H9 (cell line): ENCODE results near the gene LRP3. TPM values are rescaled to one million over a fixed set of nuclear protein-coding genes. Genes with fewer than 3 reads are reported as not detected.

Source experiments
- DNase-seq: peaks from one replicate; pipeline ENCODE4 v3.0.0-alpha.2; 2017
- H2AFZ ChIP-seq: one replicate; pipeline ENCODE4 v1.6.1; 2013; ENCODE audit warnings: mild to moderate bottlenecking, low read length, control low read depth, moderate library complexity
- H2AK5ac ChIP-seq: 2 replicates; pipeline ENCODE4 v1.6.1; 2013; ENCODE audit warnings: low read length, control low read depth, mixed read lengths; ENCODE audit not compliant: insufficient read length
- H2BK120ac ChIP-seq: one replicate; pipeline ENCODE4 v1.6.1; 2013; ENCODE audit warnings: low read depth, mild to moderate bottlenecking, low read length, control low read depth, inconsistent platforms; ENCODE audit not compliant: poor library complexity, severe bottlenecking
- H2BK12ac ChIP-seq: 2 replicates; pipeline ENCODE4 v1.6.1; 2013; ENCODE audit warnings: low read length, control low read depth, mixed read lengths, low read depth; ENCODE audit not compliant: insufficient read length
- H2BK15ac ChIP-seq: 2 replicates; pipeline ENCODE4 v1.6.1; 2013; ENCODE audit warnings: low read depth, low read length, control low read depth
- H2BK20ac ChIP-seq: one replicate; pipeline ENCODE4 v1.6.1; 2013; ENCODE audit warnings: low read depth, mild to moderate bottlenecking, low read length, control low read depth, inconsistent platforms; ENCODE audit not compliant: poor library complexity, severe bottlenecking
- H2BK5ac ChIP-seq: 2 replicates; pipeline ENCODE4 v1.6.1; 2013; ENCODE audit warnings: low read length, control low read depth, mixed read lengths; ENCODE audit not compliant: insufficient read length
- H3K14ac ChIP-seq: 2 replicates; pipeline ENCODE4 v1.6.1; 2013; ENCODE audit warnings: low read length, control low read depth; ENCODE audit not compliant: insufficient read depth
- H3K18ac ChIP-seq: 2 replicates; pipeline ENCODE4 v1.6.1; 2013; ENCODE audit warnings: low read depth, mild to moderate bottlenecking, mixed read lengths, low read length, control low read depth; ENCODE audit not compliant: insufficient read length
- H3K23ac ChIP-seq: 2 replicates; pipeline ENCODE4 v1.6.1; 2013; ENCODE audit warnings: low read length, control low read depth, mixed read lengths, low read depth; ENCODE audit not compliant: insufficient read length
- H3K23me2 ChIP-seq: 2 replicates; pipeline ENCODE4 v1.6.1; 2013; ENCODE audit warnings: low read depth, mild to moderate bottlenecking, mixed read lengths, low read length, control low read depth; ENCODE audit not compliant: insufficient read length, poor library complexity, severe bottlenecking
- H3K27ac ChIP-seq: 2 replicates; pipeline ENCODE4 v1.5.1; 2013; ENCODE audit warnings: low read length, control low read depth, mixed read lengths, low read depth; ENCODE audit not compliant: insufficient read length
- H3K27me3 ChIP-seq: 2 replicates; pipeline ENCODE4 v1.6.1; 2013; ENCODE audit warnings: low read length, control low read depth, inconsistent platforms; ENCODE audit not compliant: insufficient read depth
- H3K4ac ChIP-seq: 2 replicates; pipeline ENCODE4 v1.6.1; 2013; ENCODE audit warnings: low read depth, mild to moderate bottlenecking, control low read depth, inconsistent platforms, low read length, moderate library complexity
- H3K4me1 ChIP-seq: 2 replicates; pipeline ENCODE4 v1.6.1; 2013; ENCODE audit warnings: low read length, control low read depth, inconsistent platforms; ENCODE audit not compliant: insufficient read depth
- H3K4me2 ChIP-seq: 2 replicates; pipeline ENCODE4 v1.6.1; 2013; ENCODE audit warnings: low read length, control low read depth, mixed read lengths; ENCODE audit not compliant: insufficient read length, insufficient read depth
- H3K56ac ChIP-seq: 2 replicates; pipeline ENCODE4 v1.6.1; 2013; ENCODE audit warnings: low read depth, mild to moderate bottlenecking, mixed read lengths, low read length, control low read depth; ENCODE audit not compliant: insufficient read length
- H3K79me1 ChIP-seq: 2 replicates; pipeline ENCODE4 v1.6.1; 2013; ENCODE audit warnings: low read depth, mild to moderate bottlenecking, moderate library complexity, low read length, control low read depth, inconsistent platforms; ENCODE audit not compliant: insufficient read depth, poor library complexity, severe bottlenecking
- H3K79me2 ChIP-seq: 2 replicates; pipeline ENCODE4 v1.6.1; 2013; ENCODE audit warnings: low read length, control low read depth, inconsistent platforms; ENCODE audit not compliant: insufficient read depth
- H3K9ac ChIP-seq: 2 replicates; pipeline ENCODE4 v1.6.1; 2013; ENCODE audit warnings: low read length, control low read depth, mixed read lengths; ENCODE audit not compliant: insufficient read length; ENCODE audit errors: extremely low read depth
- H3K9me3 ChIP-seq: one replicate; pipeline ENCODE4 v1.6.1; 2013; ENCODE audit warnings: low read depth, low read length, inconsistent platforms; ENCODE audit not compliant: control insufficient read depth
- H3T11ph ChIP-seq: one replicate; pipeline ENCODE4 v1.6.1; 2013; ENCODE audit warnings: mild to moderate bottlenecking, low read length, control low read depth, inconsistent platforms
- H4K20me1 ChIP-seq: one replicate; pipeline ENCODE4 v1.6.1; 2013; ENCODE audit not compliant: control insufficient read depth, insufficient read length, insufficient read depth
- H4K5ac ChIP-seq: 2 replicates; pipeline ENCODE4 v1.6.1; 2013; ENCODE audit warnings: low read depth, mild to moderate bottlenecking, mixed read lengths, low read length, control low read depth; ENCODE audit not compliant: insufficient read length
- H4K8ac ChIP-seq: replicated peaks from 2 replicates; pipeline ENCODE4 v1.6.1; 2013; ENCODE audit warnings: low read length, control low read depth, mixed read lengths, low read depth; ENCODE audit not compliant: insufficient read length
- H4K91ac ChIP-seq: 2 replicates; pipeline ENCODE4 v1.6.1; 2013; ENCODE audit warnings: low read depth, mild to moderate bottlenecking, moderate library complexity, mixed read lengths, low read length, control low read depth; ENCODE audit not compliant: insufficient read length
- H3K27ac Mint-ChIP-seq, 3 experiments: 2 replicates in 2 of 3; 3 replicates in 1 of 3; pipeline ENCODE4 v1.8.0; 2020 to 2021; ENCODE audit warnings: mixed read lengths in 3 of 3, mild to moderate bottlenecking in 1 of 3, moderate library complexity in 1 of 3
- H3K27me3 Mint-ChIP-seq: 2 replicates; pipeline ENCODE4 v1.8.0; 2021; ENCODE audit warnings: low read depth, mild to moderate bottlenecking, moderate library complexity, mixed read lengths
- H3K36me3 Mint-ChIP-seq, 3 experiments: 2 replicates in 2 of 3; 3 replicates in 1 of 3; pipeline ENCODE4 v1.8.0; 2020 to 2021; ENCODE audit warnings: low read depth in 3 of 3, mixed read lengths in 3 of 3; ENCODE audit not compliant: insufficient read depth in 1 of 3
- H3K4me1 Mint-ChIP-seq, 2 experiments: 2 replicates each; pipeline ENCODE4 v1.8.0; 2020; ENCODE audit warnings: mixed read lengths in 2 of 2
- H3K4me3 Mint-ChIP-seq, 2 experiments: 2 replicates in 1 of 2; 3 replicates in 1 of 2; pipeline ENCODE4 v1.8.0; 2020 to 2021; ENCODE audit warnings: mild to moderate bottlenecking in 2 of 2, mixed read lengths in 2 of 2, moderate library complexity in 1 of 2
- H3K9me3 Mint-ChIP-seq, 2 experiments: 2 replicates in 1 of 2; 3 replicates in 1 of 2; pipeline ENCODE4 v1.8.0; 2020; ENCODE audit warnings: mild to moderate bottlenecking in 2 of 2, mixed read lengths in 2 of 2, moderate library complexity in 1 of 2
- WGBS: extraction: QIAGEN DNeasy Blood & Tissue Kit; methylation state at CpG from one replicate; pipeline ENCODE4 v1.1.7; 2013; ENCODE audit warnings: missing lambda C conversion rate, low lambda C conversion rate, mixed read lengths; ENCODE audit not compliant: insufficient read length; ENCODE audit errors: extremely low coverage; 5-methylcytosine and 5-hydroxymethylcytosine counted together
- total RNA-seq: library from RNA; stranded (reverse); gene quantifications from 2 replicates; pipeline ENCODE4 v1.2.1, GENCODE V29; 2021
- TF ChIP-seq, protein P1 (sequence below): fragments of 200-600 bp; sonication (generic); conservative IDR thresholded peaks from 3 replicates; pipeline ENCODE4 v1.8.0; 2021; ENCODE audit warnings: antibody characterized with exemption, mild to moderate bottlenecking

Gene LRP3
- total RNA-seq, 1 experiment from 2014 or later: 29.2 TPM

DNA sequence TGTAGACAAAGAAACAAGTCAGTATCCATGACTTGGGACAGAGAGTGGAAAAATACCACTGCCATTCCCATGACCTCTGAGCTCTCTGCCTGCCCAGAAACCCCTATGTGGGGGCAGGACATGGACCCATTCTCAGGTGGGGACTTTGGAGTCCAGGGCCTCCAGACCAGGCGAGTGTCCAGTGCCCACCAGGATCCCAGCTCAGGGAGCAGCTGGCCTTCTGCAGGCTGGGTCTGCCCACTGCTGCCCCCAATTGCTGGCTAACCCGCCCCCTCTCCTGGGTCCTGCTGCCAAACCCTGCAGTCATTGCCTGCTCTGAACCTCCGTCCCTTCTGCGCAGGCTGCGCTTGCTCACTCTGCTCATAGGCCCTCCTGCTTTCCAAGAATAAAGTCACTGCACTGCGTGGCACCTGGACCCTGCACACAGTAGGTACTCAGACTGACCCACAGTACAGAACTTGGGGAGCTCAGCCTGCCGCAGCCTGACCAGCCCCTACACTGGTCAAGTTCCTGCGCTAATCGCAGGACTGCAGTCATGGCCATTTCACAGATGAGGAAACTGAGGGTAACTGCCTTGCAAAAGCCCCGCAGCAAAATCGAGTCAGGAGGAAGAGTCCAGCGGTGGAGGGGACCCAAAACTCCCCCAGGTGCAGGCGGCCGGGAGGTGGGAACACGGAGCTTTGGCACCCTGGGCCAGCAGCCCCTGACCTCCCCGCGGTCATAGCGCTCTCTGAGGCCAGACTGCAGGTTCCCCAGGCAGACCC, 30.7 kb downstream of the LRP3 start:
- peaks cover 17% of the 10 kb centered on the region; the same call in 1 of the 2 replicates for H3K27me3 ChIP-seq
- H4K91ac ChIP-seq: no peak overlapping the region
- H3K4me3 Mint-ChIP-seq: peak overlapping the region; percentile 50 to 78
- H3K56ac ChIP-seq: no peak overlapping the region
- peaks cover 19 to 23% of the 10 kb centered on the region in 2 experiments for H3K9me3 Mint-ChIP-seq
- peaks cover 10% of the 10 kb centered on the region for H3K23me2 ChIP-seq
- no peak overlapping the region for H3K9ac ChIP-seq
- H3K79me1 ChIP-seq: no peaks in the 10 kb centered on the region
- no peaks in the 10 kb centered on the region for H3K79me2 ChIP-seq
- DNase-seq: no peak
- no peak overlapping the region for H2AFZ ChIP-seq
- no peaks in the 10 kb centered on the region for H3K4me1 ChIP-seq
- H4K8ac ChIP-seq: no peak overlapping the region
- no peak overlapping the region for H3K18ac ChIP-seq
- H3K27ac Mint-ChIP-seq: no peak overlapping the region; a peak in 1 of 7 replicates
- no peak overlapping the region for H2BK5ac ChIP-seq
- H3T11ph ChIP-seq: no peak overlapping the region
- peak overlapping the region; percentile 71 for H3K4me2 ChIP-seq
- no peak overlapping the region for H2BK12ac ChIP-seq
- peaks cover 6 to 17% (median 7%) of the 10 kb centered on the region in 3 experiments; a peak in 5 of 7 replicates for H3K36me3 Mint-ChIP-seq
- no peak overlapping the region for H3K4ac ChIP-seq
- H3K27me3 Mint-ChIP-seq: peaks cover 67% of the 10 kb centered on the region
- no peak overlapping the region for H2BK15ac ChIP-seq
- no peak overlapping the region for H2AK5ac ChIP-seq
- no peak overlapping the region for H3K23ac ChIP-seq
- H3K9me3 ChIP-seq: no peaks in the 10 kb centered on the region
- peaks cover 8 to 10% of the 10 kb centered on the region in 2 experiments; a peak in 3 of 4 replicates for H3K4me1 Mint-ChIP-seq
- H4K20me1 ChIP-seq: no peaks in the 10 kb centered on the region
- no peak overlapping the region for H4K5ac ChIP-seq
- TF ChIP-seq, protein P1, sequence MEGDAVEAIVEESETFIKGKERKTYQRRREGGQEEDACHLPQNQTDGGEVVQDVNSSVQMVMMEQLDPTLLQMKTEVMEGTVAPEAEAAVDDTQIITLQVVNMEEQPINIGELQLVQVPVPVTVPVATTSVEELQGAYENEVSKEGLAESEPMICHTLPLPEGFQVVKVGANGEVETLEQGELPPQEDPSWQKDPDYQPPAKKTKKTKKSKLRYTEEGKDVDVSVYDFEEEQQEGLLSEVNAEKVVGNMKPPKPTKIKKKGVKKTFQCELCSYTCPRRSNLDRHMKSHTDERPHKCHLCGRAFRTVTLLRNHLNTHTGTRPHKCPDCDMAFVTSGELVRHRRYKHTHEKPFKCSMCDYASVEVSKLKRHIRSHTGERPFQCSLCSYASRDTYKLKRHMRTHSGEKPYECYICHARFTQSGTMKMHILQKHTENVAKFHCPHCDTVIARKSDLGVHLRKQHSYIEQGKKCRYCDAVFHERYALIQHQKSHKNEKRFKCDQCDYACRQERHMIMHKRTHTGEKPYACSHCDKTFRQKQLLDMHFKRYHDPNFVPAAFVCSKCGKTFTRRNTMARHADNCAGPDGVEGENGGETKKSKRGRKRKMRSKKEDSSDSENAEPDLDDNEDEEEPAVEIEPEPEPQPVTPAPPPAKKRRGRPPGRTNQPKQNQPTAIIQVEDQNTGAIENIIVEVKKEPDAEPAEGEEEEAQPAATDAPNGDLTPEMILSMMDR: no peak
- no peak overlapping the region for H2BK120ac ChIP-seq
- WGBS: no CpG with 5 or more reads among the region's 18 CpGs
- H3K14ac ChIP-seq: no peak overlapping the region
- no peak overlapping the region for H3K27ac ChIP-seq
- no peak overlapping the region for H2BK20ac ChIP-seq
